Dendritic cell treated with granulocyte-macrophage colony-stimulating factor and Interleukin-4, amounts not matched to agents 40 ng/mL and 50 ng/mL, for 4 days (primary cell): Measurements from ENCODE around the gene WNT9B.

Experiments
- H3K27ac Mint-ChIP-seq: one replicate; pipeline ENCODE4 v1.8.0; 2022; ENCODE audit warnings: mild to moderate bottlenecking, mixed read lengths
- H3K27me3 Mint-ChIP-seq: one replicate; pipeline ENCODE4 v1.8.0; 2022; ENCODE audit warnings: mild to moderate bottlenecking, mixed read lengths
- H3K36me3 Mint-ChIP-seq: one replicate; pipeline ENCODE4 v1.8.0; 2022; ENCODE audit warnings: low read depth, mixed read lengths
- H3K4me1 Mint-ChIP-seq: one replicate; pipeline ENCODE4 v1.8.0; 2022; ENCODE audit warnings: low read depth, mixed read lengths
- H3K4me3 Mint-ChIP-seq: one replicate; pipeline ENCODE4 v1.8.0; 2022; ENCODE audit warnings: mild to moderate bottlenecking, moderate library complexity, mixed read lengths
- H3K9me3 Mint-ChIP-seq: one replicate; pipeline ENCODE4 v1.8.0; 2022; ENCODE audit warnings: mixed read lengths
- intact Hi-C: fragments of 100-400 bp; cut with micrococcal nuclease; formaldehyde crosslinking; loops from one replicate; pipeline ENCODE4 v1.15.0; 2022

Gene WNT9B

DNA sequence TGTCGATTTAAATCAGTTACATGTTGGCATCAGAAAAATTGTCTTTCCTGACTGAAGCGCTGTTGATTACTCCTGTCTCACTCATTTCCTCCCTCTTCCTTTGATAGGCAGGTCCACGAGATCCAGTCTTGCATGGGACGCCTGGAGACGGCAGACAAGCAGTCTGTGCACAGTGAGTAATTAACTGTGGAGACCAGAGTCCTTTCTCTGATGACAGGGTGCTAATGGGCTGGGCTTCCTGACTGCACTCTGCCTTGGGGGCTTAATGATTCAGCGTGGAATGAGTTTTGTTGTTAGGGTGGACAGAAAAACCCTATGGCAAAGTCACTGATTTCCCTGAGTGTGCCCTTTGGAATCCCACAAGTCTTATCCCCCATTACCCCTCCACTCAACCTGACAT lies 78.0 kb downstream of the WNT9B start:
- Mint-ChIP-seq H3K4me3 (no peak overlapping the region), H3K9me3 (no peaks in the 10 kb centered on the region), H3K36me3 (peaks cover 92% of the 10 kb centered on the region), H3K4me1 (peaks cover 37% of the 10 kb centered on the region), H3K27me3 (no peaks in the 10 kb centered on the region), H3K27ac (no peak overlapping the region)
- intact Hi-C loops: no loop called here

DNA sequence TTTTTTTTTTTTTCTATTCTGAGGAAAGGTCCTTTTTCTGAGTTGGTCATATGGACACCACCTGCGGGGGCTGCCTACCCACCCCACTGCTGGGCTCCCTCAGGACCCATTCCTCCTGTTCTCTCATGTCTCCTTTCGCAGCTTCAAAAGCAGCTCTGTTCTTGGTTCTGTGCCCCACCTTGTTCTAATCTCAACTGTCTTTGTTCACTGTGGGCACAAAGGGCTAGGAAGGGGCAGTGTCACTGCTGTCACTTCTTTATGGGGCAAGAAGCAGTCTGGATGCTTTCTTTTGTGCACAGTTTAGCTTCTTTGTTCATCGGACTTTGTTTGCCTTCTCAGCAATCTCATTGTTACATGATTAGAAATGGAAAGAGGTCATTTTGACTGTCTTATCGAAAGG lies 78.7 kb downstream of the WNT9B start:
- Mint-ChIP-seq H3K27ac (no peak overlapping the region), H3K27me3 (no peaks in the 10 kb centered on the region), H3K36me3 (peaks cover 99% of the 10 kb centered on the region), H3K4me1 (peaks cover 32% of the 10 kb centered on the region), H3K9me3 (no peaks in the 10 kb centered on the region), H3K4me3 (no peak overlapping the region)
- intact Hi-C loops: no loop called here

DNA sequence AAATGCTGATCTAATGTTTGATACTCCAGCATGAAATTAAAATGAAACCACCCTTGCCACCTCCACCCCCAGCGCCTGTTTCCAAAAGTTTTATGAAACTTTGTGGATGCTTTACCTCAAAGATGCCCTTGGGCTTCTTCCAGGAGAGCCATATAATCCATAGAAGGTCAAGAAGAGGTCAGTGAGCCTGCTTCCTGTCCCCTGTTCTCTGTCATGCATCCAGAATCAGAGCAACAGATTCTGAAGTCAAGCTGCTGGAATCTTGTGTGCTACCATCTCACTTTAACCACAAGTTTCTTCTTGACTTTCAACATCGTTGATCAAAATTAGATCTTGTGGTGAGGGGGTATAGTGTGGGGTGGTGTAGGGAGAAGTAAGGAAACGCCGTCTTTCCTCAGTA lies 80.2 kb downstream of the WNT9B start:
- Mint-ChIP-seq H3K27ac (no peak overlapping the region), H3K4me1 (peaks cover 20% of the 10 kb centered on the region), H3K4me3 (no peak overlapping the region), H3K9me3 (no peaks in the 10 kb centered on the region), H3K36me3 (peaks cover 100% of the 10 kb centered on the region), H3K27me3 (no peaks in the 10 kb centered on the region)
- intact Hi-C loops: no loop called here

DNA sequence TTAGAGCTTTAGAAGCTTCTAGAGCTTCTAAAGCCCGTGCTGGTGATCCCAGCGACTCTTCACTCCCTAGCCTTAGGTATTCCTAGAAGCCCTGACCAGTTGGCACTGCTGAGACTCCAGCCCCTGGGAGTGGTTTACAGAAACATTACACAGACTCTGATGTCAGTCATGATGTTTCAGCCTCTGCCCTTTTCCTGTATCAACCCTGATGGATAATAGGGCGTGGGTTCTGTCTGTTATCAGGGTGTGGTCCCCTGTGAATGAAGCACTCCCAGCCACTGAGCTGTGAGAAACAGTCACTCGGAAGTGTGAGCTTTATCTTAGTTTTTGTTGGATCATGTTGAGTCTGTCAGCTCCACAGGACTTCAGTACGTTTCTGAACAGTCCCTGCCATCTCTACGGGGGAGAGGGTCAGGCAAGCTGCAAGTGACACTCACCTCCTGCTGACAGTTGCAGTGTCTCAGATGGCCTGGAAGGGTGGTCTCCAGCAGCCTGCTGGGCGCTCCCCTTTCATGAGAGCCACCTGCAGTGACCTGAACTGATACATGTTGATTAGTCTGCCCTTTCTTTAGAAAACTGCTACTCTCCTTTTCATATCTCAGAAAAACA lies 84.4 kb downstream of the WNT9B start:
- no peak overlapping the region for H3K4me3 Mint-ChIP-seq
- peaks cover 100% of the 10 kb centered on the region for H3K36me3 Mint-ChIP-seq
- no peaks in the 10 kb centered on the region for H3K9me3 Mint-ChIP-seq

More for the DNA sequence above, 84.4 kb downstream of the WNT9B start:
- intact Hi-C loops: no loop called here
- Mint-ChIP-seq H3K27me3 (no peaks in the 10 kb centered on the region), H3K4me1 (no peaks in the 10 kb centered on the region), H3K27ac (no peak overlapping the region)
